Measurements from ENCODE around the gene DPT. TPM values are rescaled to one million over a fixed set of nuclear protein-coding genes. Genes with fewer than 3 reads are reported as not detected.

Gene DPT
- total RNA-seq, 2 donors from 2014 or later = 111 to 130 TPM

DNA sequence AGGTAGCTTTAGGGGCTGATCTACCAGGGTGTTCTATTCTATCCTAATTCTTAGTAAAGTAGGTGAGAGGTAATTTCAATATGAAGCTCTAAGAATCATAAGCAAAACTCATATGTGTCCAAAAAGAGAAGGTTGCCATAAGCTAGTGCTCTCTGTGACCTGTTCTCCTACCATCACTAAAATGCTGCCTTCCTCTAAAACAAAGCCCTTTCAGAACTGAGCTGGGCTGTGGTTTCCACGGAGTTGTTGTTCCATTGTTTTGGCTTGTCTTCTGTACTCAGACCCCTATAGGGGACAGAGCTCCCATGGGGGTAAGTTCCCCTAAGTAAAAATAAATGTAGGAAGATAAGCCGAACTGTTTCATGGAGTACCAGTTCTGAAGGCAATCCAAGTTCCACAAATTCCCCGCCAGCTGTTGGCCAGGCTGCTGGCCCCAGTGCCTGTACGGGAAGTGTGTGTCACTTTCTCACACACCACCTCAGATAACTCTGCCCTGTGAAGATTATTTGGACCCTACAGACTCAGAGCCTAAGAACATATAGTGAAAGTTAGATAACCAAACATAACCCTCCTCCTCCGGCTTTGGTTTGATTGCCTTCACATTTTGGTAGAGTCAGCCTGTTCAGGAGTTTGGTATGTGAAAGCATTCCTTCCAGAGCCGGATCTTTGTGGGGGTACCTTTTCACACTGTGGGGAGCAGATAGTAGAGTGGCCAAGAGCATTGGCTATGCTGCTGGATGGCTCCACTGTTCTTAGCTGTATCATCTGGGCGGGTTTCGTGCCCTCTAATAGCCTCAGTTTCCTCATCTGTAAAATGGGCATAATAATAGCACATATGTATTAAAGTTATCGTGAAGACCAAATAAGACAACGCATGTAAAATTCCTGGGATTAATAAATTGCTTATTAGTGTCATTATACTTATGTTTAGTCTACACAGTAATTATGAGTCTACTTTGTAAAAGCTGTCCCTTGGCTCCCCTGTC, 10.8 kb downstream of the DPT start:
- peak; percentile 91 to 93 for ATAC-seq
- peak; percentile 70 for DNase-seq
- intact Hi-C loops (cut with DNase I) = no loop called here

DNA sequence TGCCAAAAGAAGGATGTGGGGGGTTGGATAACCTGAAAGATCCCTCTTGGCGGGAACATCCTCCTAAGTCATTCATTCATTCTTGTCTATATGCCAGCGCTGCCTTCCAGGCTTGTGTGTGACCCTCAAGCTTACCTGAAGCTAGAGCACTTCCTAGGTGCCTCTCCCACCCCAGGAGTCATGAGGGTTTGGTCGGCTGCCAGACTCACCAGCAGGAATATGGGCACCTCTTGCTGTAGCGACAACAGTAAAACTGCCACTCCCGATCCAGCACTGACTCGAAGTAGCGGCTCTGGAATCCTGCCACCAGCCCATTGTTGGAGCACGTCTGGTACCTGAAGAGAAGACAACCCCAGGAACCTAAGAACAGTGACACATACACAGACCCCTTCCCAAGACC, 15.0 kb downstream of the DPT start:
- ATAC-seq (no peak), DNase-seq (no peak)
- intact Hi-C loops (cut with DNase I) = no loop called here

DNA sequence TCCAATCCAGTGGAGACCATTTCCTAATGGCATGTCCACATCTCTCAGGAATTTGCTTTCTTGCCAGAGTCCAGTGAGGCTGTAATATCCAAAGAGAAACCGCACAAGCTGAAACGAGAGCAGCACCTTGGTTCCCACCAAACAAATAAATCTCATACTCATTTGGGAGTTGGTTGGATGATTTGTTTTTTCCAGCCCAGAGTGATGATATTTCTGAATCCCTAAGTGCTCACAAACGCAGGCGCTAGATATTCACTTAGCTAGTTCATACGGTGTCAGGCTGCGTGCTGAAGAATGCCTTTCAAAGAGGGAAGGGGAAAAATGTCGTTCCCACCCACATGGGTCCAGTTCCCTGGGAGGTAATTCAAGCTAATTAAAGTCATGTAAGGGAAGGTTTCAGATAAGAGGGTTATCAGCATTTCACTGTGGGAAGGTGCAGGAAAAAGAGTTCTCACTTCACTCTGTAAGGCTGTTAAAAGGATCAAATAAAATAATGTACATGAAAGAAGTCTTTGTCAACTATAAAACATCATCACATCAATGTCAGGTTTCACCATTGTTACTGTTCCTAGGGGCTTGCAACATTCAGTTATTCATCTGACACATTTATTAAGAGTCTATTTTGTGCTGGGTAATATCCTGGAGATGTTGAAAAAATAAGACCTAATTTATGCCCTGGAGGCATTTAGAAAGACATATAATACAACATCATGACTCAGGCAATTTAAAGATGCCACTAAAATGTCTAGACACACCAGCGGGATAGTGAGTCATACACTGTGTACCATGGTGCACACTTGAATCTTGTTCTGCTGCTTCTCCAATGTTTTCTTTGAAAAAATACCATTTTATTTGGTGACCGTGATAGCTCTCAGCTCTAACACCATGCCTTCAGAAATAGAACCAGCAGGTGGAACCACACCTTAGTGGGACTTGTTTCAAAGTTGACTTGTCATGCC, 19.3 kb downstream of the DPT start:
- no peak for DNase-seq
- intact Hi-C loops (cut with DNase I) = loop anchor here in 1 of 2 donors (5.0 kb wide), 1 partner anchor 87 kb away; no protein-coding TSS in a partner anchor
- ATAC-seq = peak; percentile 40 to 85

DNA sequence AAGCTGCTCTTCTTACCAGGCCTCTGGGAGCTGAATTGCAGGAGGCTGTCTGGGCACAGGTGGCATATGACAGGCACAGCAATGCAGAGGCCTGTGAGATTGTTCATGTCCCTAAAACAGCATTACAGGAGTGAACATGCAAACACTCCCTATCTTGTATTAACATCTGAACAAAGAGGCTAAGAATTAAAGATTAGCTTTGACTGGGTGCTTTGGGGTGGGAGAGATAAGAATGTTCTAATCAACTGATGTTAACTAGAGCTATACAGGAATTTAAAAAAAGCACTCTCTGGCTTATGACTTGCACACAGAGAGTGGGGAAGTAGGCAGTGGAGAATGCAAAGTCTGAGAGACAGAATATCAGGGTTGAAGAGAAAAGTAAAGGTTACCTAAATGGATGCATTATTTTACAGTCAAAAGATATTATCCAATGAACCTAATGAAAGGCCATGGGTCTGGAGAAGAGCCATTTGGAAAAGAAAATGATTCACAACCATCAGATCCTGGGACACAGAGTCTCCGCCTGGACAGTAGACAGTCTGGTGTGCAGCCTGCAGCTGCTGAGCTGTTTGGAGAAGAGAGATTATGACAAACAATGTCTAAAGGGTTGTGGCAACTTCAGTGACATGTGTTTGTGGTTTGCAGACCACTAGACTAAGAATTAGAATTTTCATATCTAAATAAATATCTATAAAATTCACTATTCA, 20.2 kb downstream of the DPT start:
- DNase-seq (no peak), ATAC-seq (peak; percentile 38 to 89)
- intact Hi-C loops (cut with DNase I) = loop anchor here in 1 of 2 donors (5.0 kb wide), 1 partner anchor 87 kb away; no protein-coding TSS in a partner anchor

DNA sequence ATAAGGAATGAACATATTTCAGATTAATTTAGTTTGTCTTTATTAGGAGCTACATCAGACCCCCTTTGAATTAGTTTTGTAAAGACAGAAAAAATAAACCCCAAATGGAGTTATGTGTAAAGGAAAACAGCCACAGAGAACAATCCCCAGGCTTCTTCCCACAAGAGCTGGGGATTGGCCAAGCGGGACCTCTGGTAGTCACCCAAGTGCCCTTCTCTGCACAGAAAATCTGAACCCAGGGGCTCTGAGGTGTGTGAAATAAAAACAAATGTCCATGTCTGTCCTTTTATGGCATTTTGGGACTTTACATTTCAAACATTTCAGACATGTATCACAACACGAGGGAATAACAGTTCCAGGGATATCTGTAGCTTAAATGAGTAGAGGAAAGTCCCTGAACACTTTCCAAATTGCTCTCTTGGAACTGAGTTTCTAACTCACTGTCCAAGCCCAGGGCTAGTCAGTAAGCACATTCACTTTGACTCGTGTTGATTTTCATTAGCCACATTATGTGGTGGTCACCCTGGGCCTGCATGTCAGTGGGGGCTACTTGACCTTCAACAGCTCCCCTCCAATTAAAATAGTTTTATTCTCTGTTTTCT, 22.5 kb downstream of the DPT start:
- intact Hi-C loops (cut with DNase I) = loop anchor here in 1 of 2 donors (5.0 kb wide), 1 partner anchor 84 kb away; no protein-coding TSS in a partner anchor
- no peak for DNase-seq

DNA sequence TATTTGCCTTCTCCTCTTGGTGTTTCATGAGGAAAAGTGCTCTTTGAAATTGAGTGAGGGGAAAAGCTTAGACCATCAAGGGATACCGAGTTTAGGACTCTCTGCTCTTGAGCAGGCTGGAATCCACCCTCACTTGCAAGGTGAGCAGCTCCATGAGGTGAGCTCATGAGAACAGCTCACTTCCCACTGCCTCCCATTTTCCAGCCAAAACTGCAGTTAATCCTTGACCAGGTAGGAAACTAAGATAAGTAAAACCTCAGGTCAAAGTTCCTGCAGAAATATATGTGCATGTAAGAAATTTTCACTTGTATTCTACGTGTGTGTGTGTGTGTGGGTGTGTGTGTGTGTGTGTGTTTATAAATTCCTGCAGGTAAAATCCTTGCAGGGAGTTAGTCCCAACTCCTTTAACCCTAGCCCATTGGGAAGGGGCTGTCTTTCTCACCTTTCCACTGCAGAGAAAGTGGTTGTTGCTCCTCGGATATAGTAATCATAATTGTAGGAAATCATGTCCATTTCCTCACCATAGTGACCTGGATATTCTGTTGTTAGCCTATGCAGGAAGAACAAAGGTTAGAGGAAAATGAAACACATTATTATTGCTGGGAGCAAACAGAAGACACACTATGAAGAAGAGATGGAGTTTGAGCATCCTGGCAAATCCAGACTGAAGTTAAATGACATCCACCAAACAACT, 28.3 kb downstream of the DPT start:
- intact Hi-C loops (cut with DNase I) = no loop called here
- no peak for DNase-seq
- ATAC-seq = no peak

More for the DNA sequence above, 22.5 kb downstream of the DPT start:
- ATAC-seq = peak in 1 of 2 donors; percentile 58

DNA sequence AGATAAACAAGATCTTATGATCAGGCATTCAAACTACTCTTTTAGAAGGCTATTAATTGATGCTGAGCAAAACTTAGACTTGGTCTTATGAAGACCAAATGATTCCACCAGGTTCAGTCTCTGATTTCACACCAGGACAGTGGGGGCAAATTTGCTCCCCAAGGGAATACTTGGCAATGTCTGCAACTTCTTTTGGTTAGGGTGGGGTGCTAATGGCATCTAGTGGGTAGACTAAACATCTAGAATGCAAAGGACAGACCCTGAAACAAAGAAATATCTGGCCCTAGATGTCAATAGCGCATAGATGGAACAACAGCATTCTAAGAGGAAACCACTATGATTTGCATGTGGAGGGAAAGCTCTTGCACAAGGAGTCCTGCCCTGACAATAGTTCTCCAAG, 30.6 kb downstream of the DPT start:
- ATAC-seq (no peak), DNase-seq (no peak)
- intact Hi-C loops (cut with DNase I) = no loop called here

DNA sequence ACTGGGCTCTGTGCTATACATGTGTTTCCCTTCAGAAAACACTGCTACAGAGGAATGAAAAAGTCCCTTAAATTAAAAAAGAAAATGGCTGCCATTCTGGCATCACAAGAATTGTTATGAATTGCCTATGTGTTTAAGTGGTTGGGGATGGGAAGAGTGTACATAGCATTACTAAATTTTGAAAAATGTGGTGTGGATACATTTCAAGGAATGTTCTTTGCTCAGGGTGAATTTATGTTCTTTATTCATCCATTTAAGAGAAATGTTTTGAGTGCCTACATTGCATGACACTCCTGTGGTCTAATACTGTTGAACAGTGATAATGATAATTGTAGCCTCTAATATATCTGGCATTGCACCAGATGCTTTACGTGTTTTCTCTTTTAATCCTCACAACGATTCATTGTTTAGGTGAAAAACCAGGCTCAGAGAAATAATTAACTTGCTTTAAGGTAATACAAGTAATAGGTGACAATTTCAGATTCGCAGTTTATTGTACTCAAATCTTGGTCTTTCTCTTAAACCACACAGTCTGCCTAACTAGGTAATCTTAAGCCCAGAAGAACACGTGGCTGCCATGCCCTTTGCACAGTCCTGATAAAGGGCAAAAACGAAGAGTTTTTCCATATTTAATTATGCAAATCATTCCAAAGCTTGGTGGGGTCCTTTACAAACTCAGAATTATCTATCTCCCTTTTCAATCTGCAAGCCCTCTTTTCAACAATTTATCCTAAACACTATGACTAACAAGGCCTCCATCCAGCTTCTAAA, 31.5 kb downstream of the DPT start:
- ATAC-seq = no peak
- intact Hi-C loops (cut with DNase I) = no loop called here

DNA sequence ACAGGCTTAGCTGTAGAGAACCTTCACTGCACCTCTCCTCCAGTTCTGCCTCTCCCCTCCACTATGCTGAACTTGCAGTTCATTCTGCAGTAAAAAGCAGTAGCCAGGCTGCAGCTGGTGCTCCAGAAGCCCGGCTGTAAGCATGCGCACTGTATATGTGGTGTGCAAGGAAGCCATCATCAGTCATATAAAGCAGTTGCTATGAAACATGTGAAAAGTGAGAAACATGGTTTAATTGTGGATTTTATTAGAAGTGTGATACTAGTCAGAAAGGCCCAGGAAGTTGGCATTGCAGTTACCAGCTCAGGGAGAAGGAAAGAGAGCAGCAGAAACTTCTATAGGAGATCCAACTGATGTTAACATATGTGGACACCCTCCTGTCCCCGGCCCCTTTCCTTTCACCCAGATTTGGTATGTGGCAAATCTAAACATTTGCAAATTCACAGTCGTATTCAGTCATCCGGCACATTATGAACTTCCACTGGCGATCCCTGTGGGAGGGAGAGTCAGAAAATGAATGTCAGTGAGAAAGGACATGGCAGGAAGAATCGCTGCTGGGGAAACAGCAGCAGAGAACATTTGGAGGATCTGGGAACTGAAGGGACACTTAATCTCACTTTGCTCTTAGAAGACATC, 32.8 kb downstream of the DPT start:
- no peak for DNase-seq
- intact Hi-C loops (cut with DNase I) = no loop called here
- ATAC-seq = no peak

More for the DNA sequence above, 31.5 kb downstream of the DPT start:
- DNase-seq = no peak

DNA sequence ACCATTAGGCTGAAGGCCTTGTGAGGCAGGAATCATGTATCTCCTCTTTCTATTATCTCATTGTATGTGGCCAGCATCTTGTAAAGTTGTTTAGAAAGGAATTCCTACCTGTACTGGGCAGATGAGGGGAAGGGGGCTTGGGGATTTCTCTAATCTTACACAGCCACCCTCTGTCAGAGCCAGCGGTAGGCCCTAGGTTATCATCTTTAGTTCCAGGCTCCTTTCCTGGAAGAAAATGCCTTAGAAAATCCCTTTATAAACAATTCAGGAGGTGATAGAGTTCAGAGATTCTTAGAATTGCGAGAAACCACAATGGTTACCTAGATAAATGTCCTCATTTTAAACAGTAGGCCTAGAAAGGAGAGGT, 35.2 kb downstream of the DPT start:
- intact Hi-C loops (cut with DNase I) = no loop called here
- no peak for DNase-seq
- no peak for ATAC-seq

DNA sequence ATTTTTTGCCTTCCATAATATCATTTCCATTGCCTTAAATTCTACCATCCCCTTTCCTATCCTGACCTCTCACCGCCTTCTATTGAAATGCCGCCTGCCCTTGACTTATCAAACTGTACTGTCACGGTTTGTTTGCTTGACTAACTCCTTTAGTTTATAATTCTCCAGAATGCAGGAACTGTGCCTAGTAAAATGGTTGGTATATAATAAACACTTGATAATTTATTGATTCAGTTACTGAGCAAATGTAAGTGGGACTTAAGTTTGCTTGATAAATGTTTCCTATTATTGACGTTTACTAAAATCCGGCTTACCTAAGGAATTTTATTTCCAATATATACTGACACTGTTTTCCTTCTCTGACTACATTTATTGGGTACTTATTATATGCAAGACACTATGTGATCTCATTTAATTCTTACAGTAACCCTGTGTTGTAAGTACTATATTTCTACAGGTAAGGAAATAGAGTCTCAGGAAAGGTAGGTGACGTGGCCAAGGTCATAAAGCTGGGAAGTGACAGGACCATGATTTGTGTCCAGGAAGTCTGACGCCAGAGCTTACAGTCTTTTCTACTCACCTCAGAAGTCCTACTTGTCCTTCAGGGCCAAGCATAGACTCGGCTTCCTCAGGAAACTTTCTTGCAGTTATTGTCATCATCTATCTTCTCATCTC, 35.7 kb downstream of the DPT start:
- intact Hi-C loops (cut with DNase I) = no loop called here
- ATAC-seq = no peak
- no peak for DNase-seq

DNA sequence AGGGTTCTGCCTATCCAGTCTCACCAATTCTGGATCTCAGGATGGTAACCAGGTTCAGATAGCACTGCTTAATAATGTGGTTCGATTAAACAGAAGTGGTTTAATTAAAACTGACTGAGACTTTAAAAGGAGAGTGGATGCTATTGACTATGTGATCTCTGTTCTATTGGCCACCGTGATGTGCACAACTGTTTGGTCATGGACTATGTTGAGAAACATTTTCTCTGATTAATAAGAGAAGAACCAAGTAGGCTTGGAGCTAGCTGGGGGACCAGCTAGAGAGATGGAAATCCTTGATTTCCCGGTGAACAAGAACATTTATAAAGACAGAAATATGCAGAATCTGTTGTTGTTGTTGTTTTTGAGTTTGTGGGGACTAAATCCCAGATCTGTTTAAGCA, 36.5 kb downstream of the DPT start:
- ATAC-seq (no peak), DNase-seq (no peak)
- intact Hi-C loops (cut with DNase I) = no loop called here

DNA sequence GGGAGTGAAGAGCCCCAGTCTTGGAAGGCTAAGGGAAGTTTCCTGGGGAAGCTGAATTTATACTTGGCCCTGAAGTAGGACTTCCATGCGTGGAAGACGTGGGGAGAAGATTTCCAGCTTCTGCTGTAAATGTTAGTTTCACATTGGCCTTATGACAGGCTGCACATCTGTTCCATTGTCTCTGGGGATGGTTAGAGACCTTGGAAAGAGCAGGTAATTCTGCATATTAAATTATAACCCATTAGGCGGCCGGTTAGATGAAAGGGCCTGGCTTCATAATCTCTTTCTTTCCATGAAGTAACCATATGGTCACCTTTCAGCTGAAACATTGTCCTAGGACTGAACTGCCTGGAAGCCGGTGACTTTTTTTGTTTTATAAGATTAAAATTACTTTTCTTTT, 37.5 kb downstream of the DPT start:
- intact Hi-C loops (cut with DNase I) = no loop called here
- DNase-seq (no peak), ATAC-seq (no peak)

DNA sequence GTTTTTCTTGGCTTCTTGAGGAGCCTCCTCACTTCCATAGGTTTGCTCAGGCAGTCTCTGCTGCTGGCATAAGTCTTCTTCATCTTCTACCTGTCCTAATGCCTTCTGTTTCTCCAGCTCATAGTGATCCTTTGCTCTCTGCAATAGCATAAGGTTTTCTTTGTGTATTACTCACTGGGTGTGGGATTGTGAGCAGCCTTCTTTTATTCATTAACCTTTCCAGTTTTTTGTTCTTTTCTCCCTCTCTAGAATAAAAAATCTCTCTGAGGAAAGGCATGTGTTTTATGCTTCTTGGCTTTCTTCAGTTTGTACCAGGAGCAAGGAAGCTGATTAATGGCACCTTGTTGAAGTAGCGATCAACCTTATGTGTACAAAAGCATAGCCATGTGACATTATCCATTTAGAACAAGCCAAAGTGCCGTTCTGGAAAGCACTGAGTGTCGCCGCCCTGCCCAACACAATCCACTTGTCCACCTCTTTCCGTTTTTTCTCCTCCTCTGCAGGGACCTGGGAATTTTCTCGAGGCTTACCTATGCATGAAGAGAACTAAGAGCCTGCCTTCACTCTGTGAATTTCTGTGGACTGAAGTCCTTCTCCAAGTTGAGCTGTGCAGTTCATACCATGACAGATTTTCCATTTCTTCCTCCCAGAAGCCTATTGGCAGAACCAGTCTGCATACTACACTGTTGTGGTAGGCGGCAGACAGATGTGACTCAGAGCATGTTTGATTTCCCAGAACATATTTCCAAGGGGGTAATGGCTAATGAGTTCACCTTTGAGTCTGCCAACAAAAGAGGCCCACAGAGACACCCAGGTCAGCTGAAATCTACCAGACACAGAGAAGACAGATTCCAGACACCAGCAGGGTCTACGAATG, 39.0 kb downstream of the DPT start:
- ATAC-seq (peak; percentile 34 to 91), DNase-seq (no peak)
- intact Hi-C loops (cut with DNase I) = no loop called here

DNA sequence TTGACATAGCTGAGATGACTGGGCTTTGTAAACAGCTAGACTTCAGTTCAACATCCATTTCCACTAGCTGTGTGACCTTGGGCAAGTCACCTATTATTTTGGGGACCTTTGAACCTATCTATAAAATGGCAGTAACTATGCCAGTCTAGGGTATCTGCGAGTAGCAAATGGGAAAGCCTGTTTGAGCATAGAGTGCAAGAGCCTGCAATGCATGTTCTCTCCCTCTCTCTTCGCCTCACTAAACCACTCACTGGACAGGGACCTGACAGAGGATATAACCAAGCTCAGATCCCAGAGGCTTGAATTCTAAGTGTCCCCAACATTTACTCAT, 39.7 kb downstream of the DPT start:
- ATAC-seq = no peak
- intact Hi-C loops (cut with DNase I) = no loop called here
- DNase-seq = no peak

Measured in left cardiac atrium (tissue), 4 donors.